Activated gamma-delta T cell treated with anti-CD3 and anti-CD28 coated beads, Interleukin-2, amount 50 U/mL, for 16 hours (primary cell): ENCODE results near the gene PIGX.

ENCODE experiments used
- DNase-seq: peaks from one replicate; pipeline ENCODE4 v3.0.0-alpha.2; 2020; ENCODE audit warnings: low read depth

Gene PIGX

GRCh38 chr3:196711838-196712513 lies at the start of gene PIGX, which contains the start of gene CEP19:
TSS of gene PIGX (plus strand) at chr3:196712377.
TSS of gene CEP19 (minus strand) at chr3:196712250. CDS start at chr3:196708657, 3,593 bp downstream.
- DNase-seq = peak; percentile 89

GRCh38 chr3:196662711-196663571 lies 49.2 kb upstream of the PIGX start:
- no peak for DNase-seq

- no peak for DNase-seq
These were observed 45.9 kb upstream of the PIGX start for GRCh38 chr3:196666001-196666867.

- no peak for DNase-seq
These were observed 44.9 kb upstream of the PIGX start for GRCh38 chr3:196667056-196667825.

GRCh38 chr3:196670339-196670738 lies 41.8 kb upstream of the PIGX start:
- no peak for DNase-seq

GRCh38 chr3:196673632-196674031 lies 38.5 kb upstream of the PIGX start:
- DNase-seq = no peak

GRCh38 chr3:196677353-196677752 lies 34.8 kb upstream of the PIGX start:
- DNase-seq = no peak

GRCh38 chr3:196677931-196678330 lies 34.2 kb upstream of the PIGX start:
- no peak for DNase-seq

GRCh38 chr3:196684548-196685407 lies 27.4 kb upstream of the PIGX start:
- DNase-seq = peak; percentile 48

GRCh38 chr3:196686436-196686835 lies 25.7 kb upstream of the PIGX start:
- DNase-seq = no peak

- no peak for DNase-seq
These were observed 23.8 kb upstream of the PIGX start for GRCh38 chr3:196688349-196688748.

GRCh38 chr3:196689941-196690660 lies 22.1 kb upstream of the PIGX start:
- no peak for DNase-seq

- no peak for DNase-seq
These were observed 20.8 kb upstream of the PIGX start for GRCh38 chr3:196691386-196691785.

- no peak for DNase-seq
These were observed 18.0 kb upstream of the PIGX start for GRCh38 chr3:196694202-196694638.

GRCh38 chr3:196694941-196695848 lies 17.0 kb upstream of the PIGX start:
- DNase-seq = no peak

- DNase-seq = no peak
These were observed 16.3 kb upstream of the PIGX start for GRCh38 chr3:196695849-196696226.

GRCh38 chr3:196697270-196697669 lies 14.9 kb upstream of the PIGX start:
- no peak for DNase-seq

GRCh38 chr3:196699749-196700148 lies 12.4 kb upstream of the PIGX start:
- DNase-seq = no peak

- no peak for DNase-seq
These were observed 11.4 kb upstream of the PIGX start for GRCh38 chr3:196700801-196701200.
